ENCODE data around the gene CXCL11. TPM values are rescaled to one million over a fixed set of nuclear protein-coding genes. Genes with fewer than 3 reads are reported as not detected.

The CXCL11 gene
- total and polyA plus RNA-seq, 2 of the 13 experiments (the other 11 are each of a cell fraction or from before 2014, with no cell fraction given): 0.08 TPM; not detected in 1

- no peaks in the 10 kb centered on the region for H3K79me2 ChIP-seq (ENCODE audit: insufficient read depth, low read length)
- no peak for DNase-seq (ENCODE audit: low spot score)
- H3K27ac ChIP-seq (ENCODE audit: extremely low read length, insufficient read depth, low read length): no peak overlapping the region
- H3K27me3 ChIP-seq (ENCODE audit: control insufficient read depth in 1 of 2, insufficient read depth in 2 of 2, low read length in 2 of 2): 0 out of 5 replicates have a peak, but pooled peaks cover 0 to 6% of the 10 kb centered on the region in 2 experiments
- no TSS peak for BruUV-seq (replicated peaks)
- no peak for FAIRE-seq
- WGBS (ENCODE audit: low lambda C conversion rate): 14% methylated on average over 4 of the region's 4 CpGs
- CTCF ChIA-PET (ENCODE audit: low intra/inter-chr PET ratio, low total read pairs): no interaction called here
- H3K4me3 ChIP-seq (replicated peaks in 1 of 3; ENCODE audit: insufficient read depth in 1 of 3, low read depth in 2 of 3, low read length in 3 of 3): no peak overlapping the region
- intact Hi-C loops (cut with micrococcal nuclease; ENCODE audit: unreplicated experiment) (no loop called here), in situ Hi-C loops (cut with HindIII; ENCODE audit: extremely low pct_ligation_motif_present, low pct_unique_long_range_greater_than_20kb) (no loop called here)
- POLR2A ChIA-PET: no interaction called here
- H3K9ac ChIP-seq (ENCODE audit: insufficient read depth, low read depth, low read length): no peak overlapping the region
- H2AFZ ChIP-seq (ENCODE audit: low read length): no peak overlapping the region
- no peaks in the 10 kb centered on the region for H3K36me3 ChIP-seq (replicated peaks in 1 of 2; ENCODE audit: control insufficient read depth in 1 of 2, insufficient read depth in 2 of 2, low read length in 2 of 2)
- no peak for ATAC-seq
- H3K4me2 ChIP-seq (ENCODE audit: low read depth, low read length): no peak overlapping the region
- no peaks in the 10 kb centered on the region for H3K4me1 ChIP-seq (ENCODE audit: insufficient read depth, low read length)
- TF ChIP-seq AHR (CRISPR knock-in tag; IDR thresholded peaks at IDR 0.05) (no peak), ZHX2 (IDR thresholded peaks at IDR 0.05; ENCODE audit: low read depth) (no peak), ZHX2 (CRISPR knock-in tag; IDR thresholded peaks at IDR 0.05; ENCODE audit: borderline replicate concordance) (no peak), FOSL2 (CRISPR knock-in tag; IDR thresholded peaks at IDR 0.05) (no peak), MATR3 (CRISPR knock-in tag; IDR thresholded peaks at IDR 0.05) (no peak), ZNF460 (CRISPR knock-in tag; IDR thresholded peaks at IDR 0.05; ENCODE audit: borderline replicate concordance) (no peak), SP5 (CRISPR knock-in tag; IDR thresholded peaks at IDR 0.05; ENCODE audit: borderline replicate concordance, low read depth) (no peak)
- TF ChIP-seq, protein P1, sequence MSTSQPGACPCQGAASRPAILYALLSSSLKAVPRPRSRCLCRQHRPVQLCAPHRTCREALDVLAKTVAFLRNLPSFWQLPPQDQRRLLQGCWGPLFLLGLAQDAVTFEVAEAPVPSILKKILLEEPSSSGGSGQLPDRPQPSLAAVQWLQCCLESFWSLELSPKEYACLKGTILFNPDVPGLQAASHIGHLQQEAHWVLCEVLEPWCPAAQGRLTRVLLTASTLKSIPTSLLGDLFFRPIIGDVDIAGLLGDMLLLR (CRISPR knock-in tag; IDR thresholded peaks at IDR 0.05): no peak
- no peaks in the 10 kb centered on the region for H4K20me1 ChIP-seq (ENCODE audit: insufficient read depth, low read length)
- H3K9me3 ChIP-seq (ENCODE audit: low read length): no peaks in the 10 kb centered on the region
Measured at GRCh38 chr4:76078033-76078613, 42.3 kb upstream of the CXCL11 start.
